ENCODE measurements around the gene EGR4. TPM values are rescaled to one million over a fixed set of nuclear protein-coding genes. Genes with fewer than 3 reads are reported as not detected.

EGR4 gene
- total RNA-seq, 2 experiments from 2014 or later = 0.09 to 0.15 TPM

DNA sequence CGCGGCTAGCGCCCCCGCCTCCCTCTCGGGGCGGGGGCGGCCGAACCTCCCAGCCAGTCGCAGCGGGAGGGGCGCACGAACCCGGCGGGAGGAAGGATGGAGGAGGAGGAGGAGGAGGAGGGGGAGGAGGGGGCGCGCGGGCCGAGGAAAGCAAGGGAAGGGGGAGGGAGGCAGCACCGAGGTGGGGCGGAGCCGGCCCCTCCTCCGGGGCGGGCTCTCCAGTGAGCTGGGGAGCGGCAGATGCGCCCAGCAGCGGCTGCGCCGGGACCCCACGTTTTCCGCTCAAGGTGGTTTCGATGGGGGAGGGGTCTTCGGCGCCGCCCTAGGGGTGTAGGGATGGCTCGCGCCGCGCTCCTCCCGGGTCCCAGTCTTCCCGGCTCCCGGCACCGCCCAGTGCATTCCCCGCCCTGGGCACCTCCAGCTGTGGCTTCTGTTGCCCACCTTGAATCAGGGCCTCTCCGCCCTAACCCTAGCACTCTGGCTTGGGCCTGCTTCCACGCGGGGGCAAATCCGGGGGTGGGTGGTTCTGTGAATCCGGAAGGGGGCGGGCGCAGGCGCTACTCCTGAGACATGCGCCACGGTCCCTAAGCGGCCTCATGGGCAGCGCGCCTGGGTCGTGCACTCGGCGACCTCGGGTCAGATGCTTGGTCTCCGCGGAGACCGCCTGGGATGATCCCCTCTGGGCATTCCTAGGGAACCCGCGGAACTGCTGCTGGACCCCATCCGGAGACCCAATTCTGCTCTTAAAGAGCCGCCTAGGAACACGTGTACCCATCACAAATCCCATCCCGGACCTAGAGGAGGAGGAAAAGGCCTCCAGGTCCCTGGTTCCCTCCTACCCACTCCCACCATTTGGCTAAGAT is 8.8 kb downstream of the EGR4 start, which contains the start of gene FBXO41:
Gene FBXO41 (minus strand): TSS at position 183 of the 863 bp plus-strand sequence. CDS start 14,848 bp downstream, outside the sequence.
- CTCF ChIA-PET = interaction anchor here (1.3 to 1.5 kb wide), 4 partner anchors 16 to 72 kb away, joined by 4 to 5 read pairs (median 4); partner anchors contain the start of gene PRADC1
- peak within 1 kb of the TSS; percentile 74 for H3K27ac Mint-ChIP-seq
- H3K27me3 Mint-ChIP-seq = peaks cover 19% of the 10 kb centered on the region
- H3K36me3 Mint-ChIP-seq = peaks cover 3% of the 10 kb centered on the region
- H3K4me3 Mint-ChIP-seq = peak within 1 kb of the TSS; percentile 84
- DNase-seq (peak; percentile 87), ATAC-seq (peak; percentile 86)
- H3K4me1 Mint-ChIP-seq = peaks cover 27% of the 10 kb centered on the region
- no peaks in the 10 kb centered on the region for H3K9me3 Mint-ChIP-seq (ENCODE audit: low read depth)

DNA sequence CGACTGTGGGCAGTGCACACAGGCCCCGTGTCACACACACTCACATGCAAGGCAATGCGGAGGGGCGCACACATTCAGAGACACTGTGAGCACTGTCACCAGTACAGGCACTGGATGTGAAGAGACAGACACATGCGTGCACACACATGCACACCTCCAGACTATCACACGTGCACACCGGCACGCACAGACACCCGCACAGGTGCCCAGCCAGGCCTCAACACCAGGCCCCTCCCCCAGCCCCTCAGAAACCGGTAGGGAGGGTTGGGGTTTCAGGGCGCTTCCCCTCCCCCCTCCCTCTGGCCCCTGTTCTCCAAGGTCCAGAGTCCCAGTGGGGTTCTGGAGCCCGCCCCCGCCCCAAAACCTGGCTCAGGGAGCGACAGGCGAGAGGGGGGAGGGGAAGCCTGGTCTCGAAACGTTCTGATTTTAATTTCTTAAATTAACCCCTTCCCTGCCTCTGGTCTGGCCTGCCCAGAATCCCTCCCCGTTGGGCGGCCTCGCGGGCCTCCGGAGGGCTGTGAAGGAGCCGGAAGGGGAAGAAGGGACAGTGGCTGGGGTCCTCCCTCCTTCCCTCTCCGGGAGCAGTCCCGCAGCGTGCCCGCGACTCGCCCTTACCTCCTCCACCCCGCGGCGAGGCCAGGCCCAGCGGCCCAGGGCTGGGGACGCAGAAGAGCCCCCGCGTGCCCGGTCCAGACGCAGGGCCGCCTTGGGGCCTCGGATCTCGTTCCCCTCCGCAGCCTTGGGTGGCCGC is 9.6 kb downstream of the EGR4 start:
- CTCF ChIA-PET = no interaction called here
- Mint-ChIP-seq H3K4me3 (peak overlapping the region; percentile 84), H3K36me3 (peaks cover 3% of the 10 kb centered on the region), H3K27me3 (peaks cover 11% of the 10 kb centered on the region), H3K9me3 (ENCODE audit: low read depth) (no peaks in the 10 kb centered on the region), H3K27ac (peak overlapping the region; percentile 71), H3K4me1 (peaks cover 27% of the 10 kb centered on the region)
- DNase-seq (peak; percentile 51), ATAC-seq (peak; percentile 31)

DNA sequence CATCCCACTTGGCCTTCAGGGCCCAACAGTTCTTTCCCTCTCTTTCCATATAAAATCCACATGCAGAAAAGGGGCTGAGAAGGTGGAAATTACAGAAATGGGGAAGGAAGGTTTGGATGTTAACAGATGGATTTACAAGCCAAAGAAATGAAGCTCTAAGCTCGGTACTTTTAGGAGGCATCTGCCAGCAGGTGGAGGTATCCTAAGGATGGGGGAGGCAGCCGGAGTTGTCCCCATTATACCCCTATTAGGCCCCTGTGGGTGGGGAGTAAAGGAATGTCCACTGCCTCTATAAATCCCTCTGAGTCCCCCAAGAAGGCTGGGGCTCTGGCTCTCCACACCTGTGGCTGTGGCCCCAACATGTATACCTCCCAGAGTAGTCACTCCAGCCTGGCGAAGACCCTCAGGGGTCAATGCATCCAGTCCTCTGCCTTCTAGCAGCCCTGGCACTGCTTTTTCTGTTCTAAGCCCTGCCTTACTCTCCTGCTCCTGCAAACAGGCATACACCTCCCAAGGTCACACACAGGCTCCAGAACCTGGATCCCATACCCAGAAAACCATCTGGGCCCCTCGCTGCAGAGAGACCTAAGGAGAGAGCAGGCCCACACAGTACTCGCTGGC is 10.3 kb downstream of the EGR4 start:
- H3K4me3 Mint-ChIP-seq = peak overlapping the region; percentile 84
- CTCF ChIA-PET = no interaction called here
- H3K27ac Mint-ChIP-seq = peak overlapping the region; percentile 71
- no peaks in the 10 kb centered on the region for H3K9me3 Mint-ChIP-seq (ENCODE audit: low read depth)
- peaks cover 4% of the 10 kb centered on the region for H3K27me3 Mint-ChIP-seq
- peaks cover 27% of the 10 kb centered on the region for H3K4me1 Mint-ChIP-seq
- peaks cover 3% of the 10 kb centered on the region for H3K36me3 Mint-ChIP-seq
- no peak for ATAC-seq
- no peak for DNase-seq

DNA sequence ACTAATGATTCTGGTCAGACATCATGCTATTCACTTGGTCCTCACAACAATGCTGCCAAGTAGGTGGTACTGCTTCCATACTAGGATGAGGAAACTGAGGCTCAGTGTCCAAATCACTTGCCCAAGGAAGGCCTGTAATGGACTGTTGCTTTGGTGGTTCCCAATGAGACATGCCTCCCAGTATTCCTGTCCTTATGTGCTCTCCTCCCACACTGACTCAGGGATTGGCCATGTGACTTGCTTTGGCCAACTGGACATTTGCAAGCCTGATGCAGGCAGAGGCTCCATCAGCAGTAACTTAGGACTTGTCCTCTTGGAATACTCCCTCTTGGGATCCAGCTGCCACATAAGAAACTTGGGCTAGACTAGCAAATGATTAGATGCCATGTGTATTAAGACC is 12.1 kb downstream of the EGR4 start:
- no peaks in the 10 kb centered on the region for H3K9me3 Mint-ChIP-seq (ENCODE audit: low read depth)
- no peaks in the 10 kb centered on the region for H3K27me3 Mint-ChIP-seq
- no peak overlapping the region for H3K4me3 Mint-ChIP-seq
- no peak for ATAC-seq
- peaks cover 30% of the 10 kb centered on the region for H3K4me1 Mint-ChIP-seq
- H3K27ac Mint-ChIP-seq = no peak overlapping the region
- peaks cover 7% of the 10 kb centered on the region for H3K36me3 Mint-ChIP-seq
- CTCF ChIA-PET = interaction anchor here (4.3 kb wide), 1 partner anchor 9 kb away, joined by 21 read pairs; no protein-coding TSS in a partner anchor
- DNase-seq = no peak

DNA sequence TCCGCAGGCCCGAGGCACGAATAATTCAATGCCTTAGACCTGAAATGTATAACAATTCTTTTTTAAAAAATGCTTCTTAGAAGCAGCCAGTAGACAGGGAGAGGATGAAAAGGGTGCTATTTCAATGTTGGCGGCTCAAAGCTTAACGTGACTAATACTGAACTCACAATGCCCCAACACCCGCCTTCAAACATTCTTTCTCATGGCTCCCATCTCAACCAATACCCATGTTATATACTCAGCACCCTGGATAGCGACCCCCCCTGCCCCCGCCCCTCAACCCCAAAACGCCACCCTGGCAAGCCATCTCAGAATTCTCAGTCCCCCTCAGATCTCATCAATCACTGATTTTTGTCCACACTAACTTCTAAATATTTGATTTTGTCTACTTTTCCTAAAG is 13.5 kb downstream of the EGR4 start:
- DNase-seq = no peak
- no peak for ATAC-seq
- CTCF ChIA-PET = interaction anchor here (4.3 kb wide), 1 partner anchor 10 kb away, joined by 21 read pairs; no protein-coding TSS in a partner anchor
- Mint-ChIP-seq H3K9me3 (ENCODE audit: low read depth) (no peaks in the 10 kb centered on the region), H3K4me3 (no peak overlapping the region), H3K36me3 (peaks cover 9% of the 10 kb centered on the region), H3K4me1 (peaks cover 18% of the 10 kb centered on the region), H3K27me3 (no peaks in the 10 kb centered on the region), H3K27ac (no peak overlapping the region)

DNA sequence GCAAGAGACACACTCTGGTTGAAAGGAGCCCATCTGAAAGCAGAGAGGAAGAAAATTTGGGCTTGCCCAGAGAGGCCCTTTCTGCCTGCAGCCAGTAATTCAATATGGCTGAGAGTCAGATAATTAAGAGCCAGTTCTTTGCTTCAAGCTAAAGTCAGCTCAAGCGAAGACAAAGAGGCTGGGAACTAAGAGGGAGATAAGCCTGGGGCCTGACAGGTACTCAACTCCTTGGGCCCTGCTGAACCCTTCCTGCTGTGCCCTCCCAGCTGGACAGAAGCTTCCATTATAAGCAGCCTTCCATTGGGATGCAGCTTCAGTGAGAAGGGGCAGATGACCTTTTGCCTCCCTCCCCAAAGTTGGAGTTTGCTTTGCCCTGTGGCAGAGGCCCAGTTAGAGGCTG is 21.1 kb downstream of the EGR4 start:
- Mint-ChIP-seq H3K36me3 (peaks cover 10% of the 10 kb centered on the region), H3K27me3 (no peaks in the 10 kb centered on the region), H3K27ac (no peak overlapping the region), H3K9me3 (ENCODE audit: low read depth) (no peaks in the 10 kb centered on the region), H3K4me1 (peaks cover 24% of the 10 kb centered on the region), H3K4me3 (no peak overlapping the region)
- DNase-seq = no peak
- no peak for ATAC-seq
- CTCF ChIA-PET = interaction anchor here (0.7 to 1.4 kb wide), 3 partner anchors 16 to 39 kb away, joined by 3 to 4 read pairs (median 3); partner anchors contain the start of gene PRADC1

DNA sequence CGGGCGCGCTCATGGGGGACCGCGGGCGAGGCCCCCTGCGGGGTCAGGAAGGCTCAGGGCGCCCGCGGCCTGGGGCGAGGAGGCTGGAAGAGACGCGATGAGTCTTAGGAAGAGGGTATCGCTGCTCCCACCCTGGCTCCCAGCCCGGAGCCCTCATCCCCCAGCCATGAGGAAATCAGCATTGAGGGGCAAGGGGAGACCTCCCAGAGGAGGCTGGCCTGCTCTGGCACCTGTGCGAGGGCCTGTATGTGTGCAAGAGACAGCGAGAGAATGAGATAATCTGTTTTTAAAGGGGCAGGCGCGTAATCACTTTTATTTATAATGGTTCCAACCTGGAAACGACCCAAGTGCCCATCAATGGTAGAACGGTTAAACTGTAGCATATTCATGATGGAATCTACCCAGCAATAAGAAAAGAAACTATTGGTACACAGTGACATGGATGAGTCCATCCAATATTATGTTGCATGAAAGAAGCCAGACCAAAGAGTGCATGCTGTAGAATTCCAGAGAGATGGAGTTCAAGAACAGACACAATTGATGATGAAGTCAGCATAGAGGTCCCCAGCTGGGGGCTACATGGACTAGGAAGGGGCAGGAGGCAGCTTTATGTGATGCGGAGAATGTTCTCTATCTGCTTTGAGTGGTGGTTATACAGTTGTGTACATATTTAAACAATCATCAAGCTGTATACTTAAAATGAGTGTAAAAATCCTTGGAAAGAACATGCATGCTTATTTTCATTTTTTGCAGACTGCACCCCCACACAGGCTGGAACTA is 23.5 kb downstream of the EGR4 start:
- peak overlapping the region; percentile 41 for H3K27ac Mint-ChIP-seq
- H3K27me3 Mint-ChIP-seq = no peaks in the 10 kb centered on the region
- H3K9me3 Mint-ChIP-seq (ENCODE audit: low read depth) = no peaks in the 10 kb centered on the region
- peak overlapping the region; percentile 66 for H3K4me3 Mint-ChIP-seq
- H3K4me1 Mint-ChIP-seq = peaks cover 29% of the 10 kb centered on the region
- DNase-seq (no peak), ATAC-seq (no peak)
- CTCF ChIA-PET = interaction anchor here (0.9 to 1.5 kb wide), 2 partner anchors 9 to 21 kb away, joined by 3 to 5 read pairs; no protein-coding TSS in a partner anchor
- H3K36me3 Mint-ChIP-seq = peaks cover 8% of the 10 kb centered on the region

DNA sequence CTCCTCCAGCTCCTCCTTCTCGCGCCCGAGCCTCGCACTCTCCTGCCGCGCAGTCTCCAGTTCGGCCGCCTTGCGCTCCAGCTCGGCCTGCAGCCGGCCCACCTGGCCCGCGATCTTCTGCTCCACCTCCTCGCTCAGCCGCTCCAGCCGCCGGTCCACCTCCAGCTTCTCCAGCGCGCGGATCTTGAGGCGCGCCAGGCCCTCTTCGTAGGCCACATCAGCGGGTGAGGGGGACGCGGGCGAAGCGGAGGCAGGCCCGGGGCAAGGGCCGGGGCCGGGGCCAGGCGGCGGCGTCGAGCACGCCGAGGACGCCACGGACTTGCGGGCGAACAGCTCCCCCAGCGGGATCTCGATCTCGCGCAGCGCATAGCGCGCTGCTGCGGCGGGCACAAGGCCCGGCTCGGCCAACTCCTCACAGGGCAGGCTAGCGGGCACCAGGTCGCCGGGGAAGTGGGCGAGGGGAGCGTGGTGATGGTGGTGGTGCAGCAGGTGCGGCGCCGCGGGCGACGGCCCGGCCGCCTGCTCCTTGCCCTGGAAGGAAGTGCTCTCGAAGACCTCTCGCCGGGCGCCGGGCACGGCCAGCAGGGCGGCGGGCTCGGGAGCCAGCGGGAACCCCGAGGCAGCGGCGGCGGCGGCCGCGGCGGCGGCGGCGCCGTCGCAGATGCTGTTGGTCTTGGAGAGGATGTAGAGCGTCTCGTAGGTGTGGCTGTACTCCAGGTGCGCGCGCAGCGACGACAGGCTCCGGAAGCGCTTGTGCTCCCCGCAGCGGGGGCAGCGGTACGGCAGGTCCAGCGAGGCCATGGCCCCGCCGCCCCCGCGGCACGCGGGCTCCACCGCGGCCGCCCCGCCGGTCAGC is 24.3 kb downstream of the EGR4 start:
- Mint-ChIP-seq H3K36me3 (peaks cover 8% of the 10 kb centered on the region), H3K4me1 (peaks cover 29% of the 10 kb centered on the region), H3K4me3 (peak overlapping the region; percentile 42), H3K9me3 (ENCODE audit: low read depth) (no peaks in the 10 kb centered on the region), H3K27me3 (no peaks in the 10 kb centered on the region), H3K27ac (no peak overlapping the region)
- CTCF ChIA-PET = interaction anchor here (0.8 to 2.3 kb wide), 5 partner anchors 10 to 31 kb away, joined by 3 to 12 read pairs (median 4); partner anchors contain the start of gene FBXO41
- DNase-seq = peak; percentile 90
- ATAC-seq = peak; percentile 98

DNA sequence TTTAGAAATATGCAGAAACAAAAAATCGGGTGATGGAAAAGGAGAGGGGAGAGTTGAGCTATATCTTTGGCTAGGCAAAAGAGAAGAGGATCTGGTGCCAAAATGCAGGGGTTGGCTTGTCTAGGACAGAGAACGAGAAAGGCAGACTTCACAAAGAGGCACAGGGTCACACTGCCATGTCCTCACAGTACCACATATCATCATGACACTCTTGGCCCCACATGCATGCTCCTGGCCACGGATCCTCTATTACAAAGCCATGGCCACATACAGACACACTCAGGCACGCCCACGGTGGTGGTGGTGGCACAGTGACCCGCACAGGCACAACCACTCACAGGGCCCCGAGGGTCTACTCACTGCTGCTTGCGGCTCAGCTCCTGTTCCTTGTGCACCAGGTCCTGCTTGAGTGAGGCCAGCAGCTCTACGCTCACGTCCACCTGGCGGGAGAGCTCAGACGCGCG is 24.9 kb downstream of the EGR4 start:
- peak overlapping the region; percentile 42 for H3K4me3 Mint-ChIP-seq
- CTCF ChIA-PET = interaction anchor here (0.8 to 2.3 kb wide), 5 partner anchors 10 to 30 kb away, joined by 3 to 12 read pairs (median 4); partner anchors contain the start of gene FBXO41
- no peaks in the 10 kb centered on the region for H3K9me3 Mint-ChIP-seq (ENCODE audit: low read depth)
- ATAC-seq = no peak
- DNase-seq = no peak
- no peaks in the 10 kb centered on the region for H3K27me3 Mint-ChIP-seq
- peaks cover 29% of the 10 kb centered on the region for H3K4me1 Mint-ChIP-seq
- peaks cover 8% of the 10 kb centered on the region for H3K36me3 Mint-ChIP-seq
- H3K27ac Mint-ChIP-seq = peak overlapping the region; percentile 24

DNA sequence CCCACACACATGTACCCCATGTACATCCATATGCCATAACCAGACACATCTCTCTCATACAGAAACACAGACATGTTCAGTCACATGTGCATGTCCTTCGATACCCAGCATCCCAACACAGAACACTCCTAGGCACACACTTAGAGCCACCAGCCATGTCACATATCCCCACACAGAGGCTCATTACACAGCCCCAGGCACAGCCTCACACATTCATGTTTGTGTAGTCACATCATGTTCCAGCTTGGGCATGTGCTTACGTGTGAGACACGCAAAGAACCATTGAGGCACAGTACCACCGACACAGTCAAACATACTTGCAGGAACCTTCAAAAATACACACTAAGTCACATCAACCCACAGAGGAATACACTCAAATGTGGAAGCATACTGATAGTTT is 26.3 kb downstream of the EGR4 start:
- no peaks in the 10 kb centered on the region for H3K9me3 Mint-ChIP-seq (ENCODE audit: low read depth)
- H3K4me1 Mint-ChIP-seq = peaks cover 29% of the 10 kb centered on the region
- DNase-seq (no peak), ATAC-seq (no peak)
- no peak overlapping the region for H3K27ac Mint-ChIP-seq
- peaks cover 8% of the 10 kb centered on the region for H3K36me3 Mint-ChIP-seq
- no peaks in the 10 kb centered on the region for H3K27me3 Mint-ChIP-seq
- CTCF ChIA-PET = interaction anchor here (1.6 to 2.3 kb wide), 2 partner anchors 9 to 23 kb away, joined by 3 to 12 read pairs; no protein-coding TSS in a partner anchor
- no peak overlapping the region for H3K4me3 Mint-ChIP-seq

DNA sequence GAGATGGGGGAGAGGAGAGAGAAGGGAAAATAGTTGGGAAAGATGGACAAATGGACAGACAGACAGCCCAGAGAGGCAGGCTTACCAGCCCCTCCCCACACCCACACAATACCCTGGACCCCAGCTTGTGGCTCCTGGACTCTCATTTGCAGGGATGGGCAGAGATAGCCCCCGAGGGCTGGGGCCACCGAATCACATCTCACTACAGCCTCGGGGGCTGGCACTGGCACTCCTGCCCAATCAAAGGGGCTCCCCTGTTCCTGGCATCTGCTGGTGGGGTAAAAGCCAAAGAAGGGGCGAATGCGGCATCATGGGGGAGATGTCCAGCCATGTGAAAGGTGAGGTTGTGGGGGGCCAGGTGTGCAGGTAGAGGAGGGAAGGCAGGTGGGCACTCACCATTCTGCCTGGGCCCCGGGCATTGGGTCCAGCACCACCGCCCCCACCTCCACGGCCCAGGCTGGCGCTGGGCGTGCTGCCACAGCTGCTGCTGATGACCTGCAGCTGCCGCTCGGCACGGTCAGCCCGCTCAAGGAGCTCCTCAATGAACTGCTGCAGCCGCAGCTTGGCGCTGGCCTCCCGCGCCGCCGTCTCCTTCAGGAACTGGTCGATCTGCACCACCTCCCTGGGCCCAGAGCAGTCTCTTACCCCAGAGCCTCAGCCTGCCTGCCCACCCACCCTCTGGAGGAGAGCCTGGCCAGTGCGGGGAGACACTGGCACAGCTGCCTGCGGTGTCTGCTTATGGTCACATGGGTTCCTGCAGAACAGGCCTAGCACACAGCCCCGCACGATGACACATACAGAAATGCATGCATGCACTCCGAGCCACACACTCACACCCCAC is 27.1 kb downstream of the EGR4 start:
- peaks cover 29% of the 10 kb centered on the region for H3K4me1 Mint-ChIP-seq
- CTCF ChIA-PET = interaction anchor here (1.6 kb wide), 1 partner anchor 9 kb away, joined by 3 read pairs; no protein-coding TSS in a partner anchor
- ATAC-seq (no peak), DNase-seq (no peak)
- H3K27me3 Mint-ChIP-seq = no peaks in the 10 kb centered on the region
- no peak overlapping the region for H3K4me3 Mint-ChIP-seq
- peaks cover 8% of the 10 kb centered on the region for H3K36me3 Mint-ChIP-seq
- no peaks in the 10 kb centered on the region for H3K9me3 Mint-ChIP-seq (ENCODE audit: low read depth)
- no peak overlapping the region for H3K27ac Mint-ChIP-seq

All from activated CD8-positive, alpha-beta memory T cell treated with anti-CD3 and anti-CD28 coated beads, Interleukin-2, amount 10 ng/mL, durations not matched to agents 7 days and 5 days (primary cell).